Mucosa of gallbladder (tissue), 1 donor: ENCODE measurements around the gene CLEC19A. TPM values are rescaled to one million over a fixed set of nuclear protein-coding genes. Genes with fewer than 3 reads are reported as not detected.

Source experiments
- DNase-seq: peaks from one replicate; pipeline ENCODE4 v3.0.0-alpha.2; 2020; ENCODE audit warnings: low spot score
- total RNA-seq: library from RNA; stranded (reverse); gene quantifications from one replicate; pipeline ENCODE4 v1.2.1, GENCODE V29; 2021
- donor health status: DM: no; HTN: no; CAD: no.

CLEC19A gene
- total RNA-seq, 1 donor from 2014 or later, result 0.26 TPM

GRCh38 chr16:19328364-19328763, 42.8 kb downstream of the CLEC19A start:
- no peak for DNase-seq

GRCh38 chr16:19329932-19330331, 44.4 kb downstream of the CLEC19A start:
- DNase-seq, result no peak

DNA sequence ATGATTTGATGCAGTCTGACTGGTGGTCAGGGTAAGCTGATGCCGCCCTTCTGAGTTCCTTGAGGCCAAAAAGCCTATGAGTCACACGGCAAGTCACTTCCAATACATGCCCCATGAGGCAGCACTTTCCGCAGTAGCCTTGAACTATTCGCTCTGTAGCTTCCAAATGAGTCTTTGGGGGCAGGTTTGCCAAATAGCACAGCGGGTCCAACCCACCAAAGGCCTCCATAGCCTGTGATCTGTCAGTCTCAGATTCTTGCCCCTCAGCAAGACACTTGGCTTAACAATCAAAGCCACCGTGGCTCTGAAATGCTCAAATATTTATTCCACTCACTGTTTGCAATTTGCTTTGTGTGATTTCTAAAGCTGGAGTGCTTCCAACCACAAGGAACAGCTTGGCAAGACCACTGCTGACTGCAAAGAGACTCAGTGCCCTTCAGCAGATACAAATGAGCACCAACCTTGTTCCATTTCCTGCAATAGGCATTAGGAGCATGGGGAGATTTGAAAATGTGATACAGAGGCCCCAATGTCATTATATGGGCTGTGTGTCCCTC, 45.4 kb downstream of the CLEC19A start:
- DNase-seq, result no peak

- no peak for DNase-seq
Observed at GRCh38 chr16:19331794-19332193, 46.3 kb downstream of the CLEC19A start.

DNA sequence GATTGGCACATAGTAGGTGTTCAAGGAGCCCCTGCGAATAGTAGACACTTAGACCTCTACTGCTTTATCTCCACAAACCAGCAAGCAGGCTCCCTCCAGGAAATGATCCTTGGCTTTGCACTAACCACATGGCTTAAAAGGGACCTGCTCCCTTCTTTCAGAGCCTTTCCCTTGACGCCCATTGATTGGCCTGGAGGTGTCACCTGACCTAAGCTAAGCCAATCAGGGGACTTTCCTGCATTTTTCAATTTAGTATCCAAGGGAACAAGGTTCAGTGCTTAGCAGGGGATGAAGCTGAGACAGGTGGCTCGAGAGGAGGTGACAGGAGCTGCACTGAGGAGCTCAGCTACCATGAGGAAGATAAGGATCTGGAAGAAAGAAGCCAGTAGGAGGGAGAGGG, 52.8 kb downstream of the CLEC19A start:
- no peak for DNase-seq

GRCh38 chr16:19344224-19344801, 58.8 kb downstream of the CLEC19A start:
- no peak for DNase-seq

DNA sequence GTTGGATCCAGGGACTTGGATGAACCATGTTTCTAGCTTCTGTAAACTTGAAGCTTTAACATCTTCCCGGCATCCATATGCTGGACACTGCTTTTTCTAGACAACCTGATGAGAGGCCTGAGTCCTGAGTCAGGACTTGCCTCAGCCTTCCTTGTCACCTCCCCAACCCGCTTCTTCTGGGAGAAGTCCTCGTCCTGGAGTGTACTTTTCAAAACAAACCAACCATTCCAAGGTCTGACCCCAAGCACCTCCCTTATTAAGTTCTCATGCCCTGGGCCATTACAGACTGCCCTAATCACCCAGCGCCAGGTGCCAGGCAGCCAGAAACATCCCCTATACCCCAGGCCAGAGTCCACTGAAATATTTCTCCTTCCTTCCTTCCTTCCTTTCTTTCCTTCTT, 59.4 kb downstream of the CLEC19A start:
- no peak for DNase-seq

DNA sequence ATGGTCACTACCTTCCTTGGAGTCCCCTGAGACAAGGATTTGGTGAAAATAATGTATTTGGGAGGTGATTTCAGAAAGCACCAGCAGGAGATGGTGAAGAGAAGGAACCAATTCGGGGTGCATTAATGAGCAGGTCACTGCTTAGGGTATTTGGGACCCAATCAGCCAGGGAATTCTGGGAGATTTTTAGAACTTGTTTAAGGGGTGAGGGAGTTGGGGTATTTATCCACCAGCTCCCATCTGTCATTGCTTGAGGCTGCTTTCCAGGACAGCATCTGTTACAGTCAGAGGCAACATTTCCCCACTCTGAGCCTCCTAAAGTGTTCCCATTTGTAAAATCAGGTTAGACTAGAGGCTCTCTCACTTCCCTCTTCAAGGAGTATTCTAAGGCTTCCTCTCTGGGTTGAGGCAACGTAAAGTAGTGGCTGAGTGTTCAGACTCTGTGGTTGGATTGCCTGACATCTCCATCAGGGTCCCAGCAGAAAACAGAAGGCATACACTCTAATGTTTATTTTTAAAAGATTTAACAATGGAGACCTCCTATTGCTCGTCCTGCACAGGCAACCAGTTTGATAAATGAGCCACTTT, 60.9 kb downstream of the CLEC19A start:
- DNase-seq, result no peak

- no peak for DNase-seq
Observed at GRCh38 chr16:19348125-19348524, 62.6 kb downstream of the CLEC19A start.

- DNase-seq, result no peak
Observed at GRCh38 chr16:19348578-19349315, 63.2 kb downstream of the CLEC19A start.

DNA sequence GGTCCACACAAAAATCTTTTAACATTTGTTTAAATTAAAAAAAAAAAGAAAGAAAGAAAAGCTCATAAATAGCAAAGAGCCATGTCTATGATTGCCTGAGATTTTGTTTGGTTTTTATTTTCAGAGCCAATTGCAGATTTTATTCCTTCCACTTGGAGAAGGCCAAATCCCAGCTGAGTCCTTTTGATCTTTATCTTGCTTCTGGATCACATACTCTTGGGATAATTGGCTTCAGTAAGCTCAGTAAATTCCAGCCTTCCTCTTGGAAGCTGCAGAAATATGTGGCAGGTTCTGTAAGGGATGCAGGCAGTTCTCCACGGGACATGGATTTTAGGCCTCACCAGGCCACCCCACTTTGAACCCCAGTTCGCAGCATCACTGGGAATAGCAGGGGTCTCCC, 68.8 kb downstream of the CLEC19A start:
- DNase-seq, result no peak

DNA sequence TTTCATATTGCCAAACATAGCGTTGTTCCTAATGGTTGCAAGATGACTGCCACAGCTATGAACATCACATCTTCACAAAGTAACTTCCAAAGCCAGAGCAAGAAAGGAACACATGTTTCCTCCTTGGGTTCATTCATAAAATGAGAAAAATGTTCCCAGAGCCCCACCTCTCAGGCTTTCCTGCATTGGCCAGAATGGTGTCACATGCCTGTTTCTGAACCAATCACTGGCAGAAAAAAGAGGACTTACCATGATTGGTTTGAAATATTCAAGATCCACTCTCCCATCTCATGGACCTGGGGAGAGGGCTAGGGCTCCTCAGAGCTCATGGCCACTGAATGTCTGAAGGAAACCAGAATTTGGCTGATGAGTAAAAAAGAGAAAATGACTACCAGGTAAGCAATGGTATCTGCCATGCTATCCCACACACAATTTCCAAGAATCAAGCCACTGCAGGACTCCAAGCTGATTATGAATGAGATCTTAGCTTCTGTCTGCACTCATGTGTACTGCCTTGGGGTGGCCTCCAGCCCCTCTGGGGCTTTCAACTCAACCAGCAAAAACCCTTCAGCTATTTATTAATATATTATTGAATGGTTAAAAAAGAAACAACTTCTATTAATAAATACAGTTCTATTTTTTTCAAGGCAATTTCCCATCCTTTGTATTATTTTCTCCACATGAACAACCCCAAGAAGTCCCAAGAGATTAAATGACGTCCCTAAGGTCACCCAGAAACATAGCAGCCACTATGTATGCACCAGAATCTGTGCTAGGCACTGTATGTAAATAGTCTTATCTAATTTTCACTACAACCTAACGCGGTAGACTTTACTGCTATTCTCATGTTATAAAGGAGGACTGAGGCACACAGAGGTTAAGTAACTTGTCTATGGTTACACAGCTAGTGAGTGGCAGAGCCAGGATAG, 70.8 kb downstream of the CLEC19A start:
- DNase-seq, result no peak

- no peak for DNase-seq
Observed at GRCh38 chr16:19359556-19359955, 74.0 kb downstream of the CLEC19A start.

Other genes with a start within 250 kb of the CLEC19A start
- 26.2 TPM for gene COQ7, start 218.1 kb upstream of the CLEC19A start, total RNA-seq
- gene ITPRIPL2, start 171.8 kb upstream of the CLEC19A start, total RNA-seq, result 37.5 TPM
- gene SYT17, start 117.5 kb upstream of the CLEC19A start, total RNA-seq, result 4.0 TPM
- gene TMC5, start 132.2 kb downstream of the CLEC19A start, total RNA-seq, result 46.8 TPM
- 68.8 TPM for gene GDE1, start 236.4 kb downstream of the CLEC19A start, total RNA-seq
- gene CCP110, start 238.2 kb downstream of the CLEC19A start, total RNA-seq, result 14.7 TPM